ACHN (cell line): ENCODE data around the gene ELL2.

Experiments
- DNase-seq: peaks from one replicate; pipeline ENCODE4 v3.0.0-alpha.2; 2015
- in situ Hi-C: cut with HindIII; loops from 2 replicates; pipeline ENCODE4 v1.10.0; 2017; ENCODE audit warnings: low sequenced_read_pairs, low pct_ligation_motif_present, low pct_unique_long_range_greater_than_20kb

ELL2 gene

GRCh38 chr5:95959051-95959887, 2.4 kb downstream of the ELL2 start:
- no peak for DNase-seq
- in situ Hi-C loops: no loop called here

GRCh38 chr5:95958310-95959014, 3.2 kb downstream of the ELL2 start:
- DNase-seq: peak; percentile 8
- in situ Hi-C loops: no loop called here

- DNase-seq: no peak
- in situ Hi-C loops: no loop called here
Observed at GRCh38 chr5:95957561-95958203, 4.0 kb downstream of the ELL2 start.

GRCh38 chr5:95956900-95957293, 4.8 kb downstream of the ELL2 start:
- in situ Hi-C loops: no loop called here
- DNase-seq: no peak

GRCh38 chr5:95956021-95956899, 5.4 kb downstream of the ELL2 start:
- no peak for DNase-seq
- in situ Hi-C loops: no loop called here

GRCh38 chr5:95954716-95955115, 6.9 kb downstream of the ELL2 start:
- in situ Hi-C loops: no loop called here
- DNase-seq: no peak

- DNase-seq: no peak
- in situ Hi-C loops: no loop called here
Observed at GRCh38 chr5:95953021-95953702, 8.5 kb downstream of the ELL2 start.

- no peak for DNase-seq
- in situ Hi-C loops: no loop called here
Observed at GRCh38 chr5:95951916-95952315, 9.7 kb downstream of the ELL2 start.

- no peak for DNase-seq
- in situ Hi-C loops: no loop called here
Observed at GRCh38 chr5:95949810-95950209, 11.8 kb downstream of the ELL2 start.

GRCh38 chr5:95948631-95949030, 13.0 kb downstream of the ELL2 start:
- DNase-seq: no peak
- in situ Hi-C loops: no loop called here

GRCh38 chr5:95946451-95946850, 15.2 kb downstream of the ELL2 start:
- no peak for DNase-seq
- in situ Hi-C loops: no loop called here

GRCh38 chr5:95942968-95943367, 18.7 kb downstream of the ELL2 start:
- DNase-seq: no peak
- in situ Hi-C loops: no loop called here

- no peak for DNase-seq
Observed at GRCh38 chr5:95942414-95942813, 19.2 kb downstream of the ELL2 start.

GRCh38 chr5:95941756-95942155, 19.9 kb downstream of the ELL2 start:
- DNase-seq: no peak
- in situ Hi-C loops: no loop called here

More at GRCh38 chr5:95942414-95942813, 19.2 kb downstream of the ELL2 start:
- in situ Hi-C loops: no loop called here

- DNase-seq: no peak
- in situ Hi-C loops: no loop called here
Observed at GRCh38 chr5:95940758-95941682, 20.6 kb downstream of the ELL2 start.

GRCh38 chr5:95939465-95939864, 22.2 kb downstream of the ELL2 start:
- in situ Hi-C loops: no loop called here
- no peak for DNase-seq

GRCh38 chr5:95938766-95939165, 22.9 kb downstream of the ELL2 start:
- DNase-seq: no peak
- in situ Hi-C loops: no loop called here
